ENCODE data around the gene NFIA.

Gene NFIA

GRCh38 chr1:61322769-61323168, 240.4 kb downstream of the NFIA start:
- DNase-seq (ENCODE audit: low read depth in 4 of 4, low spot score in 1 of 4): no peak

- DNase-seq (ENCODE audit: low read depth in 4 of 4, low spot score in 1 of 4): no peak
These were observed 241.4 kb downstream of the NFIA start for GRCh38 chr1:61323681-61324328.

GRCh38 chr1:61326713-61327112, 244.4 kb downstream of the NFIA start:
- no peak for DNase-seq (ENCODE audit: low read depth in 4 of 4, low spot score in 1 of 4)

GRCh38 chr1:61327436-61327835, 245.1 kb downstream of the NFIA start:
- no peak for DNase-seq (ENCODE audit: low read depth in 4 of 4, low spot score in 1 of 4)

- DNase-seq (ENCODE audit: low read depth in 4 of 4, low spot score in 1 of 4): no peak
These were observed 247.2 kb downstream of the NFIA start for GRCh38 chr1:61329556-61329955.

- DNase-seq (ENCODE audit: low read depth in 4 of 4, low spot score in 1 of 4): no peak
These were observed 247.7 kb downstream of the NFIA start for GRCh38 chr1:61330018-61330417.

- DNase-seq (ENCODE audit: low read depth in 4 of 4, low spot score in 1 of 4): no peak
These were observed 248.2 kb downstream of the NFIA start for GRCh38 chr1:61330571-61330970.

- no peak for DNase-seq (ENCODE audit: low read depth in 4 of 4, low spot score in 1 of 4)
These were observed 249.9 kb downstream of the NFIA start for GRCh38 chr1:61332196-61332753.

GRCh38 chr1:61332796-61333195, 250.4 kb downstream of the NFIA start:
- DNase-seq (ENCODE audit: low read depth in 4 of 4, low spot score in 1 of 4): no peak

GRCh38 chr1:61334718-61335589, 252.6 kb downstream of the NFIA start:
- no peak for DNase-seq (ENCODE audit: low read depth in 4 of 4, low spot score in 1 of 4)

GRCh38 chr1:61337037-61337436, 254.7 kb downstream of the NFIA start:
- DNase-seq (ENCODE audit: low read depth in 4 of 4, low spot score in 1 of 4): no peak

- DNase-seq (ENCODE audit: low read depth in 4 of 4, low spot score in 1 of 4): no peak
These were observed 255.1 kb downstream of the NFIA start for GRCh38 chr1:61337441-61337951.

- DNase-seq (ENCODE audit: low read depth in 4 of 4, low spot score in 1 of 4): no peak
These were observed 255.9 kb downstream of the NFIA start for GRCh38 chr1:61337981-61338848.

- no peak for DNase-seq (ENCODE audit: low read depth in 4 of 4, low spot score in 1 of 4)
These were observed 256.5 kb downstream of the NFIA start for GRCh38 chr1:61338899-61339298.

GRCh38 chr1:61341426-61341825, 259.1 kb downstream of the NFIA start:
- no peak for DNase-seq (ENCODE audit: low read depth in 4 of 4, low spot score in 1 of 4)

GRCh38 chr1:61343734-61344420, 261.5 kb downstream of the NFIA start:
- no peak for DNase-seq (ENCODE audit: low read depth in 4 of 4, low spot score in 1 of 4)

GRCh38 chr1:61344696-61345095, 262.3 kb downstream of the NFIA start:
- DNase-seq (ENCODE audit: low read depth in 4 of 4, low spot score in 1 of 4): no peak

- no peak for DNase-seq (ENCODE audit: low read depth in 4 of 4, low spot score in 1 of 4)
These were observed 265.8 kb downstream of the NFIA start for GRCh38 chr1:61348025-61348665.

GRCh38 chr1:61352845-61353435, 270.6 kb downstream of the NFIA start:
- no peak for DNase-seq (ENCODE audit: low read depth in 4 of 4, low spot score in 1 of 4)
